NCI-H526 treated with DMSO at 0.1 percent for 48 hours (cell line): ENCODE data around the gene NKX2-4.
"Not testable (repeated sequence)": the region's sequence is repeated elsewhere in the genome, so short reads cannot be mapped to it uniquely, and the experiment has no call there.

Source experiments
- DNase-seq: peaks from one replicate; lab custom pipeline; 2025; lab: John Stamatoyannopoulos, UW

Gene NKX2-4

GRCh38 chr20:21397341-21398108 lies at the start of gene NKX2-4:
TSS of gene NKX2-4 (minus strand) at chr20:21397526. CDS start at chr20:21397399, 127 bp downstream.
- DNase-seq = no peak

DNA sequence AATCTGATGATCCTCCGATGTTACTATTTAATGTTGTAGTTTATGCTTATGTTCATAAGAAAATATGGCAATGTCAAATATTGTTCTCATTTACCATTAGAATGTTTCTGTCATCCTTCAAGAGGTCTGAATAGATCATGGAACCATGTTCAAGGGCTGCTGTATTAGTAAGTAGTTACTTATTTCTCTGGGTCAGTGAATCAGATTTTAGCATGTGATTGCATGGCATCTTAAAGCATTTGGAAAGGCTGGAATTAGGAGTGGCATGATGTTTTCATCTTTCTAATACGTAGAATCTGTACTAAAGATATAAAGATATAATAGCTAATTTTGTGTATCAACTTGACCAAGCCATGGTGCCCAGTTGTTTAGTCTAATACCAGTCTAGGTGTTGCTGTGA lies 40.5 kb upstream of the NKX2-4 start:
- DNase-seq = no peak

DNA sequence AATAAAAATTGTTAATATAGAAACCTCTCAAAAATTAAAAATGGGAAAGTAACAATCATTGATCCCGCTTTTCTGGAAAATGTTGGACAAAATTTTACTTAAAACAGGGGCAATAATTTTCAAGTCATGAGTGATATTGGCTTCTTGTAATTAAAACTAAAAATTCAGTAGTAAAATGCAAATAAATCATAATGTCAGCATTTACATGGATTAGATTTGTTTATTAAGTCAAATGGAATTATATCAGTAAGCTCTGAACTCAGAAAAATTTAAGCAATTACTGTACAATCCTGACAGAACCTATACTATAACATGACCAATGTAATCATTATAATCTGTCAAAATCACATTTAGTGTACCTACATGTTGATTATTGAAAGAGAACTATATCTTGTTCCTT lies 39.9 kb upstream of the NKX2-4 start:
- DNase-seq = no peak

- DNase-seq = no peak
Measured at GRCh38 chr20:21436205-21436604, 38.9 kb upstream of the NKX2-4 start.

- DNase-seq = no peak
Measured at GRCh38 chr20:21435576-21435975, 38.2 kb upstream of the NKX2-4 start.

- DNase-seq = no peak
Measured at GRCh38 chr20:21433329-21433890, 36.1 kb upstream of the NKX2-4 start.

DNA sequence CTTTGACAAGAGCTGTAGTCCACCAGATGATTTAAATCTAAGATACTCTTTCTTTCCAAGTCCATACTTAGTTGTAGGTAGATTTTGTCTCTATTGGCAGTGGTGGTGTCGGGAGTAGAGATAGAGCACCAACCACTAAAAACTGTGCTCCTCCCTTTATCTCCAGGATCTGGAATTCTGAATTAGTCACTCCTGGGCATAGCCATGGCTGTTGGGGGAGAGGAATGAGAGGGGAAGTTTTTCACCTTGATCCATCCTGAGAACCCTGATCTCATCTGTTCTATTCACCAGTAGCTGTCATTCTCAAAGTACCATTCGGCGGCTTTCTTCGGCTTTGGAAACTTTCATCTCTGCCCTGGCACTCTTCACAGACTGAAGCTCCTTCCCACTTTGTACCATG lies 35.6 kb upstream of the NKX2-4 start:
- no peak for DNase-seq

- DNase-seq = no peak
Measured at GRCh38 chr20:21430020-21430419, 32.7 kb upstream of the NKX2-4 start.

DNA sequence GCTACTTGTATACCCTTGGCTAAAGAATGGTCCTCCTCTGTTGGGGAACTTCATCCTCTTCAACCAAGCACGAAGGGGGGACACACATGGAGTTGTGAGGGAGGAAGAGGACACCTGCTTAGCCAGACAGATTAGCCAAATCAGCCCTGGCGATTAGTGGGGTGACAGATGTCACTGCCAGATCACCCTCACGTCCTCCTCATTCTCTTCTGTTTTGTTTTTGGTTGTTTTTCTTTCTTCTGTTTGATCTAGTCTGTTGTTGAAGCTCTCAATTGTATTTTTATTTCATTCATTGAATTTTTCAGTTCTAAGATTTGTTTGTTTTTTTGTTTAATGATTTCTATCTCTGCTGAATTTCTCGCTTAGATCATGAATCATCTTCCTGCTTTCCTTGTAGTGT lies 27.5 kb upstream of the NKX2-4 start:
- no peak for DNase-seq

- not testable (repeated sequence) for DNase-seq
Measured at GRCh38 chr20:21423712-21424111, 26.4 kb upstream of the NKX2-4 start.

GRCh38 chr20:21421601-21422236 lies 24.4 kb upstream of the NKX2-4 start:
- no peak for DNase-seq

GRCh38 chr20:21419147-21419546 lies 21.8 kb upstream of the NKX2-4 start:
- DNase-seq = not testable (repeated sequence)

DNA sequence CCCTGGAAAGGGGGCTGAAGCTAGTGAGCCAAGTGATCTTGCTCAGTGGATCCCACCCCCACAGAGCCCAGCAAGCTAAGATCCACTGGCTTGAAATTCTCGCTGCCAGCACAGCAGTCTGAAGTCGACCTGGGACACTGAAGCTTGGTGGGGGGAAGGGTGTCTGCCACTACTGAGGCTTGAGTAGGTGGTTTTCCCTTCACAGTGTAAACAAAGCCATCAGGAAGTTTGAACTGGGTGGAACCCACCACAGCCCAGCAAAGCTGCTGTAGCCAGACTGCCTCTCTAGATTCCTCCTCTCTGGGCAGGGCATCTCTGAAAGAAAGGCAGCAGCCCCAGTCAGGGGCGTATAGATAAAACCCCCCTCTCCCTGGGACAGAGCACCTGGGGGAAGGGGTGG lies 16.7 kb upstream of the NKX2-4 start:
- DNase-seq = not testable (repeated sequence)

DNA sequence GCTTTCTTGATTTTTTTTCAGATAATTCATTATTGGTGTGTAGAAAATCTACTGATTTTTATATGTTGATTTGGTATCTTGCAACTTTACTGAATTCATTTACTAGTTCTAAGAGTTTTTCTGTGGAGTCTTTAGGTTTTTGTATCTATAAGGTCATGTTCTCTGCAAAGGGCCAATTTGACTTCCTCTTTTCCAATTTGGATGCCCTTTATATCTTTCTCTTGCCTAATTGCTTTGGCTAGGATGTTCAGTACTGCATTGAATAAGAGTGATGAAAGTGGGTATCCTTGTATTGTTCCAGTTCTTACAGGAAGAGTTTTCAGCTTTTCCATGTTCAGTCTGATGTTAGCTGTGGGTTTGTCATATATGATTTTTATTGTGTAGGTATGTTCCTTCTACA lies 14.4 kb upstream of the NKX2-4 start:
- DNase-seq = no peak

- no peak for DNase-seq
Measured at GRCh38 chr20:21399005-21399475, 1.7 kb upstream of the NKX2-4 start.

- no peak for DNase-seq
Measured at GRCh38 chr20:21398109-21399004, 1.0 kb upstream of the NKX2-4 start.

GRCh38 chr20:21396599-21397340 lies 556 bp downstream of the NKX2-4 start:
- no peak for DNase-seq

DNA sequence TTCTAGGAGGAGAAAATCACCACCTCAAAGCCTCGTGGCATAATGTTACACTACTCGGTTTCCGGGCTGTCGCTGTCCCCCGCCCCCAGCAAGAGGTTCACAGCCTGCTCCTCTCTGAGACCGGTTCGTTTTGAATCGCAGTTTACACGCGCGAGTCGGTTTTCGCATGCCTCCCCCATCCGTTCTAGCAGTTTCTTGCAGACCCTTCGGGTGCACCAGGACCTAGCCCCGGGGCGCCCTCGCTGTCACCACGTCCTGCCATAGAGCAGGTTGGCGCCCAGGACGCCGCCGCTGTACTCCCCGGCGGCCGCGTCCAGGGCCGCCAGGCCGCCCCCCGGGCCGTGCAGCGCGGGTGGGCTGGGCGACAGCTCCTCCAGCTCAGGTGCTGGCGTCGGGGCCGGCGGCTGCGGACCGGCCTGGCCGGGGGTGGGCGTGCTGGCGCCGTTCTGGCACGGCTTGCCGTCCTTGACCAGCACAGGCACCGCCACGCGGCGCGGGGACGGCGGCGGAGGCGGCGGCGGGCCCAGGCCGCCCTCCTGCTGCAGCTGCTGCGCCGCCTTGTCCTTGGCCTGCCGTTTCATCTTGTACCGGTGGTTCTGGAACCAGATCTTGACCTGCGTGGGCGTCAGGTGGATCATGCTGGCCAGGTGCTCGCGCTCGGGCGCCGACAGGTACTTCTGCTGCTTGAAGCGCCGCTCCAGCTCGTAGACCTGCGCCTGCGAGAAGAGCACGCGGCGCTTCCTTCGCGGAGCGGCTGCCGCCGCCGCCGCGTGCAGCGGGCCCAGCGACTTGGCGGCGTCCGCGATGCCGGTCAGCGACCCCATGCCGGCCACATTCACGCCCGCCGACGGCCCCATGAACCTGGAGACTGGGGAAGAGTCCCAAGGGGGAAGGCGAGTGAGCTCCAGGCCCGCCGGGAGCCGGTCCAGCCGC lies 1.4 kb downstream of the NKX2-4 start:
- no peak for DNase-seq

- no peak for DNase-seq
Measured at GRCh38 chr20:21395051-21395665, 2.2 kb downstream of the NKX2-4 start.

DNA sequence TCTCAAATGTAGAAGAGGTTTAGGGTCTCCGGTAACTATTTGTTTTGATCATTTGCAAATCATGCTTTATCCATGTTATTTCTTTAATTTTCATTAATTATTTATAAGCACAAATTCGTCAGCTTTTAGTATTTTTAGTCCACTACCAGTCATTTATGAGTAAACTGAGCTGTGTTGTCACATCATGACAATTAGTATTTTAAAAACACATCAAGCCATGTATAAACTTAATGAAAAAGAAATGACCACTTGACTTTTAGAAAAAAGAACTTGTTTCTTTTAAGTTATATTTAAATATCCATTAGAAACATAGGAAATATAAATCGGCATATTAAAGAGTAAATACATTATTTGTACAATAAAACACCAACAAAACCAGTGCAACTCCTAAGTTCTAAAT lies 2.8 kb downstream of the NKX2-4 start:
- no peak for DNase-seq
